SH-SY5Y (cell line): ENCODE results near the gene ZIC2.

Source experiments
- GATA2 ChIP-seq: IDR thresholded peaks from 2 replicates; pipeline ENCODE4 v1.6.1; 2011; ENCODE audit warnings: mild to moderate bottlenecking, low read depth, low read length
- GATA3 ChIP-seq: IDR thresholded peaks from 2 replicates; pipeline ENCODE4 v1.6.1; 2011; ENCODE audit warnings: low read depth, mild to moderate bottlenecking, low read length, moderate library complexity

GRCh38 chr13:99967869-99968520, 13.6 kb upstream of the ZIC2 start:
- no peak for TF ChIP-seq GATA2
- no peak for TF ChIP-seq GATA3
